Lung (tissue), 12 donors: ENCODE results near the gene PACRG. TPM values are rescaled to one million over a fixed set of nuclear protein-coding genes. Genes with fewer than 3 reads are reported as not detected.

Source experiments
- ATAC-seq: fragments of 200-7000 bp; cut with Tn5 transposase; one replicate; pipeline ENCODE4 v1.9.1; 2020; ENCODE audit warnings: moderate number of reproducible peaks; ENCODE audit not compliant: insufficient read depth, low FRiP score
- DNase-seq, 3 donors: peaks; one replicate each; pipeline ENCODE4 v3.0.0-alpha.2; 2013 to 2017
- H3K27ac ChIP-seq, 2 donors: one replicate each; pipeline ENCODE4 v1.5.1; 2013; ENCODE audit warnings: mild to moderate bottlenecking in 2 of 2, moderate library complexity in 2 of 2, control low read depth in 1 of 2, inconsistent platforms in 1 of 2, low read depth in 1 of 2, low read length in 1 of 2
- H3K27me3 ChIP-seq, 3 donors: one replicate each; pipeline ENCODE4 v1.5.1; 2013; ENCODE audit warnings: low read length in 2 of 3; ENCODE audit not compliant: control insufficient read depth in 3 of 3, insufficient read depth in 3 of 3
- H3K36me3 ChIP-seq, 4 donors: one replicate each; pipeline ENCODE4 v1.5.1; 2013; ENCODE audit warnings: low read length in 4 of 4, mild to moderate bottlenecking in 1 of 4, moderate library complexity in 1 of 4; ENCODE audit not compliant: control insufficient read depth in 4 of 4, insufficient read depth in 4 of 4
- H3K4me1 ChIP-seq, 5 donors: one replicate each; pipeline ENCODE4 v1.5.1; 2013; ENCODE audit warnings: low read length in 5 of 5, mild to moderate bottlenecking in 2 of 5, moderate library complexity in 1 of 5; ENCODE audit not compliant: control insufficient read depth in 5 of 5, insufficient read depth in 5 of 5
- H3K4me3 ChIP-seq: one replicate; pipeline ENCODE4 v1.5.1; 2013; ENCODE audit warnings: mild to moderate bottlenecking, control low read depth, moderate library complexity
- H3K9ac ChIP-seq, 2 donors: one replicate each; pipeline ENCODE4 v1.5.1; 2013; ENCODE audit warnings: low read length in 2 of 2, control low read depth in 1 of 2; ENCODE audit not compliant: insufficient read depth in 1 of 2
- H3K9me3 ChIP-seq, 4 donors: one replicate each; pipeline ENCODE4 v1.5.1; 2013; ENCODE audit warnings: low read length in 3 of 4, mild to moderate bottlenecking in 1 of 4, moderate library complexity in 1 of 4; ENCODE audit not compliant: control insufficient read depth in 4 of 4, insufficient read depth in 3 of 4
- CTCF ChIP-seq: IDR thresholded peaks from 2 replicates; pipeline ENCODE4 v1.5.1; 2012; ENCODE audit warnings: mild to moderate bottlenecking; ENCODE audit errors: control extremely low read depth, extremely low read depth
- WGBS, 2 donors: extraction: QIAGEN DNeasy Blood & Tissue Kit; methylation state at CpG; one replicate each; pipeline ENCODE4 v1.1.7; 2013; 5-methylcytosine and 5-hydroxymethylcytosine counted together
- polyA plus RNA-seq, 2 donors: library from polyadenylated mRNA; stranded (reverse); fragments of 200-250 nt; gene quantifications; one replicate each; pipeline ENCODE4 v1.2.1, GENCODE V29; 2013
- total RNA-seq, 2 donors: library from RNA; depleted of rRNA in 1 of 2; stranded (reverse); fragments of >200 nt in 1 of 2; gene quantifications; one replicate each; pipeline ENCODE4 v1.2.1, GENCODE V29; 2014 to 2021
- donor health status: control.
- donor health status: control.
- donor health status: Bipolar disorder and iron deficiency.
- donor health status: healthy.
- donor health status: DM: yes; HTN: yes; CAD: no.

The PACRG gene
- total and polyA plus RNA-seq, 4 donors: 3.8 to 26.6 (median 7.4) TPM

- H3K27me3 ChIP-seq: no peaks in the 10 kb centered on the region
- H3K4me3 ChIP-seq: no peak overlapping the region
- no peaks in the 10 kb centered on the region for H3K36me3 ChIP-seq
- peaks cover 0 to 4% (median 0%) of the 10 kb centered on the region in 4 donors for H3K9me3 ChIP-seq
- DNase-seq (no peak), ATAC-seq (no peak)
- H3K27ac ChIP-seq: no peak overlapping the region
- H3K9ac ChIP-seq: no peak overlapping the region
- 87 to 93% methylated on average over 3 of the region's 3 CpGs for WGBS, 2 donors
- TF ChIP-seq CTCF: no peak
- H3K4me1 ChIP-seq: no peaks in the 10 kb centered on the region
These were observed 229.3 kb downstream of the PACRG start for GRCh38 chr6:162957062-162957461.

GRCh38 chr6:162960679-162961457, 233.1 kb downstream of the PACRG start:
- no peak for TF ChIP-seq CTCF

GRCh38 chr6:162962093-162962492, 234.3 kb downstream of the PACRG start:
- DNase-seq (no peak), ATAC-seq (no peak)
- Histone ChIP-seq H3K27ac (no peak overlapping the region), H3K4me3 (no peak overlapping the region), H3K9ac (no peak overlapping the region), H3K9me3 (peaks cover 0 to 4% (median 0%) of the 10 kb centered on the region in 4 donors), H3K4me1 (peaks cover 0 to 12% (median 0%) of the 10 kb centered on the region in 5 donors), H3K27me3 (no peaks in the 10 kb centered on the region), H3K36me3 (no peaks in the 10 kb centered on the region)
- no peak for TF ChIP-seq CTCF

More at GRCh38 chr6:162960679-162961457, 233.1 kb downstream of the PACRG start:
- Histone ChIP-seq H3K4me1 (peaks cover 0 to 12% (median 0%) of the 10 kb centered on the region in 5 donors), H3K36me3 (no peaks in the 10 kb centered on the region), H3K9me3 (peaks cover 0 to 4% (median 0%) of the 10 kb centered on the region in 4 donors), H3K4me3 (no peak overlapping the region), H3K27me3 (no peaks in the 10 kb centered on the region), H3K27ac (no peak overlapping the region), H3K9ac (no peak overlapping the region)
- ATAC-seq: no peak
- no peak for DNase-seq
- 69 to 79% methylated on average over 3 of the region's 3 CpGs for WGBS, 2 donors

GRCh38 chr6:162963861-162964260, 236.1 kb downstream of the PACRG start:
- DNase-seq (no peak), ATAC-seq (no peak)
- no peak for TF ChIP-seq CTCF
- Histone ChIP-seq H3K36me3 (no peaks in the 10 kb centered on the region), H3K27me3 (no peaks in the 10 kb centered on the region), H3K4me3 (no peak overlapping the region), H3K9me3 (peaks cover 0 to 4% (median 0%) of the 10 kb centered on the region in 4 donors), H3K4me1 (peaks cover 0 to 12% (median 0%) of the 10 kb centered on the region in 5 donors), H3K9ac (no peak overlapping the region), H3K27ac (no peak overlapping the region)
- WGBS, 2 donors: 84 to 89% methylated on average over 1 of the region's 1 CpG
